Vagina (tissue), 2 donors: ENCODE results near the gene GFRA1. TPM values are rescaled to one million over a fixed set of nuclear protein-coding genes. Genes with fewer than 3 reads are reported as not detected.

Experiments
- DNase-seq, 2 donors: peaks; one replicate each; pipeline ENCODE4 v3.0.0-alpha.2; 2017; ENCODE audit errors: extremely low spot score in 2 of 2
- H3K27ac ChIP-seq: fragments of 200-600 bp; sonication (generic); one replicate; pipeline ENCODE4 v1.5.1; 2019
- H3K27me3 ChIP-seq: fragments of 200-600 bp; sonication (generic); one replicate; pipeline ENCODE4 v1.5.1; 2019
- H3K36me3 ChIP-seq, 2 donors: fragments of 200-600 bp; sonication (generic); one replicate each; pipeline ENCODE4 v1.5.1; 2017 to 2019
- H3K4me1 ChIP-seq: fragments of 200-600 bp; sonication (generic); one replicate; pipeline ENCODE4 v1.5.1; 2019
- H3K4me3 ChIP-seq, 2 donors: fragments of 200-600 bp; sonication (generic); 1 replicate in 1 of 2; 2 replicates in 1 of 2; pipeline ENCODE4 v1.5.1; 2016 to 2019
- H3K9me3 ChIP-seq: fragments of 200-600 bp; sonication (generic); one replicate; pipeline ENCODE4 v1.5.1; 2019
- CTCF ChIP-seq, 3 experiments: fragments of 450-650 bp in 2 of 3; fragments of 200-600 bp in 1 of 3; sonication (generic) in 1 of 3; IDR thresholded peaks; one replicate each; pipeline ENCODE4 v1.5.1; 2017 to 2019; ENCODE audit warnings: antibody characterized with exemption in 3 of 3, mild to moderate bottlenecking in 2 of 3, moderate library complexity in 2 of 3
- POLR2A ChIP-seq, 2 donors: fragments of 450-650 bp; IDR thresholded peaks; one replicate each; pipeline ENCODE4 v1.6.1; 2017; ENCODE audit warnings: antibody characterized with exemption in 2 of 2, mild to moderate bottlenecking in 2 of 2, moderate library complexity in 2 of 2
- POLR2AphosphoS5 ChIP-seq, 2 donors: sonication (generic); formaldehyde crosslinking; IDR thresholded peaks; one replicate each; pipeline ENCODE4 v1.9.0; 2017; ENCODE audit warnings: antibody characterized with exemption in 2 of 2, mild to moderate bottlenecking in 2 of 2, low read depth in 1 of 2; ENCODE audit not compliant: insufficient read depth in 1 of 2
- intact Hi-C: fragments of 100-400 bp; cut with DNase I; formaldehyde crosslinking; loops from one replicate; pipeline ENCODE4 v1.15.1; 2023
- total RNA-seq: library from RNA; depleted of rRNA; stranded (reverse); fragments of >200 nt; gene quantifications from one replicate; pipeline ENCODE4 v1.2.3, GENCODE V29; 2016

The GFRA1 gene
- total RNA-seq, 1 donor from 2014 or later: 57.7 TPM

GRCh38 chr10:116121640-116122525 lies 151.1 kb downstream of the GFRA1 start:
- TF ChIP-seq POLR2AphosphoS5 (IDR thresholded peaks at IDR 0.05; ENCODE audit: insufficient read depth in 1 of 2, low read depth in 1 of 2) (no peak), CTCF (IDR thresholded peaks at IDR 0.05) (no peak), POLR2A (IDR thresholded peaks at IDR 0.05) (no peak)
- no peaks in the 10 kb centered on the region for H3K4me1 ChIP-seq
- DNase-seq: peak in 1 of 2 donors; percentile 49
- H3K36me3 ChIP-seq: no peaks in the 10 kb centered on the region
- H3K27ac ChIP-seq: no peak overlapping the region
- no peaks in the 10 kb centered on the region for H3K9me3 ChIP-seq
- H3K4me3 ChIP-seq: no peak overlapping the region
- intact Hi-C loops: no loop called here
- no peaks in the 10 kb centered on the region for H3K27me3 ChIP-seq

DNA sequence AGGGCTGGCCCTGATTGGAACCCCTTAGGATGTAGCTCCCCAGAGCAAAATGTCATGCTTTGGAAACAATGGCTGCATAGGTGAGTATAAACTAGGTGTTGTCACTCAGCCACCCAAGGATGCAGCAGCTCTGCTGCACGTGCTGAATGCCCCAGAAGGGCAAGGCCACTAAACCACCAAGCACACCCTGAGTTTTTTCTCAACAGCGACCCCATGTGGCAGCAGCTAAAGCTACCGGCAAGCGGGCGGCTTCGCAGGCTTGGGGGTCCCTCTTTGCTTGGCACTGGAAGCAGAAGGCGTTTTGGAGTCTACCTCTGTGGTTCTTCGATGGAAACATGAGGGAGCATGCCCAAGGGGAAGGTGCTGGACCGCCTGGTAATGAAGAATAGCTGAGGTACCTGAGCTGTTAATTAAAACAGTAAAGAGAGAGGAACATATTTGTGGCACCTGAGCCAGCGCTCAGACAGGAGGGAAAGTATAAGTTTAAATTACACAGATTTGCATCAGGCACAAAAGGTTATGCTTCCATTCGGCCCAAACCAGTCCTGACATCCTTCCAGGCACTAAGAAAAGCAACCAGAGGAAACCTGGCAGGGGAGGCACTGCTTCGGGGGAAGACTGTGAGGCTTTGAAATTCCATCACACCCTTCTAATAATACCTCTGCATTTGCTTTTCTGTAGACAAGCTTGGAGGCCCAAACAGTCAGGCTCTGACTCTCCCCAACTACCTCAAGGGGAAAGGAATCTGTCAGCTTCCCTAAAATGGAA lies 152.1 kb downstream of the GFRA1 start:
- Histone ChIP-seq H3K4me3 (no peak overlapping the region), H3K36me3 (no peaks in the 10 kb centered on the region), H3K27me3 (no peaks in the 10 kb centered on the region), H3K9me3 (no peaks in the 10 kb centered on the region), H3K4me1 (no peaks in the 10 kb centered on the region), H3K27ac (no peak overlapping the region)
- peak in 1 of 2 donors; percentile 56 for DNase-seq
- intact Hi-C loops: no loop called here
- TF ChIP-seq POLR2A (IDR thresholded peaks at IDR 0.05) (no peak), CTCF (IDR thresholded peaks at IDR 0.05) (no peak), POLR2AphosphoS5 (IDR thresholded peaks at IDR 0.05; ENCODE audit: insufficient read depth in 1 of 2, low read depth in 1 of 2) (no peak)

DNA sequence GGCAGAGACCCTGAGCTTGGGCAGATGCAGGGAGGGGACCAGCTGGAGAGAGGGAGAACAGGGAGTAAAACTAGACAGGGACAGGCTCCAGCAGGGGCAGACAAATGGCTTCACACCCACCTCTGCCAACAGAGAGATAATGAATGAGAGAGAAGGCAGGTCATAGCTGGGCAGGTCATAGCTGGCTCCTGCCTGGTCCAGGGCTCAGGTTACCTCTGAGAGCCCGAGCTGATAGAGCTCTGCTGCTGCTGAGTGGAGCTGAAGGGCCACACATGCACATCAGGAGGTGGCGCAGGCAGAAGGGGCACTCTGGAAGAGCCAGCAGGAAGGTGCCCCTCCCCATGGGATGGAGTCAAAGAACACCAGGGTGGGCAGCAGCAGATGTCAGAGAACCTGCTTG lies 154.2 kb downstream of the GFRA1 start:
- no peaks in the 10 kb centered on the region for H3K27me3 ChIP-seq
- peak in 1 of 2 donors; percentile 69 for DNase-seq
- no peaks in the 10 kb centered on the region for H3K4me1 ChIP-seq
- no peak overlapping the region for H3K27ac ChIP-seq
- no peaks in the 10 kb centered on the region for H3K9me3 ChIP-seq
- H3K36me3 ChIP-seq: no peaks in the 10 kb centered on the region
- no peak overlapping the region for H3K4me3 ChIP-seq
- intact Hi-C loops: no loop called here
- no peak for TF ChIP-seq POLR2A (IDR thresholded peaks at IDR 0.05)
- TF ChIP-seq POLR2AphosphoS5 (IDR thresholded peaks at IDR 0.05; ENCODE audit: insufficient read depth in 1 of 2, low read depth in 1 of 2): no peak
- no peak for TF ChIP-seq CTCF (IDR thresholded peaks at IDR 0.05)

GRCh38 chr10:116115797-116116196 lies 157.2 kb downstream of the GFRA1 start:
- H3K9me3 ChIP-seq: no peaks in the 10 kb centered on the region
- no peaks in the 10 kb centered on the region for H3K27me3 ChIP-seq
- intact Hi-C loops: no loop called here
- no peak overlapping the region for H3K27ac ChIP-seq
- no peaks in the 10 kb centered on the region for H3K4me1 ChIP-seq
- peak in 1 of 2 donors; percentile 52 for DNase-seq
- H3K36me3 ChIP-seq: no peaks in the 10 kb centered on the region
- no peak for TF ChIP-seq POLR2AphosphoS5 (IDR thresholded peaks at IDR 0.05; ENCODE audit: insufficient read depth in 1 of 2, low read depth in 1 of 2)
- TF ChIP-seq POLR2A (IDR thresholded peaks at IDR 0.05): no peak
- TF ChIP-seq CTCF (IDR thresholded peaks at IDR 0.05): no peak
- no peak overlapping the region for H3K4me3 ChIP-seq
